Endothelial cell of umbilical vein (primary cell): Measurements from ENCODE around the gene CCDC57. TPM values are rescaled to one million over a fixed set of nuclear protein-coding genes. Genes with fewer than 3 reads are reported as not detected.

Experiments used
- BruUV-seq: library from RNA; stranded (reverse); fragments of 400-500 nt; replicated peaks from 2 replicates; lab custom pipeline; 2021; lab: Mats Ljungman, UMichigan
- CTCF ChIA-PET: fragments of 300-600, 350-600 bp; sonication (Branson Sonifier 250); formaldehyde crosslinking; loops from one replicate; lab custom pipeline; 2021; ENCODE audit warnings: antibody characterized with exemption, inconsistent platforms; lab: Charles Lee
- POLR2A ChIA-PET: fragments of 300-600, 350-600 bp; sonication (Branson Sonifier 250); formaldehyde crosslinking; loops from one replicate; lab custom pipeline; 2021; ENCODE audit warnings: antibody characterized with exemption, inconsistent platforms; lab: Charles Lee
- DNase-seq: peaks from one replicate; pipeline ENCODE4 v3.0.0-alpha.2; 2011; ENCODE audit warnings: low read depth, low spot score
- FAIRE-seq: peaks from 2 replicates; lab custom pipeline; 2011; peaks lifted over from hg19 to GRCh38; lab: Jason Lieb, UNC
- H2AFZ ChIP-seq: 2 replicates; pipeline ENCODE4 v1.6.0; 2012; ENCODE audit warnings: low read depth, low read length, control low read depth, inconsistent platforms
- H3K27ac ChIP-seq: 2 replicates; pipeline ENCODE4 v1.5.1; 2011; ENCODE audit warnings: low read depth, mild to moderate bottlenecking, control low read depth, low read length, moderate library complexity; ENCODE audit not compliant: insufficient read depth
- H3K27me3 ChIP-seq, 2 experiments: 2 replicates each; pipeline versions ENCODE4 v1.6.0 to v1.6.1; 2011; ENCODE audit warnings: low read length in 2 of 2, mixed read lengths in 1 of 2; ENCODE audit not compliant: control insufficient read depth in 2 of 2, insufficient read depth in 2 of 2
- H3K36me3 ChIP-seq, 2 experiments: 2 replicates in 1 of 2; 3 replicates in 1 of 2; pipeline ENCODE4 v1.5.1; 2011; ENCODE audit warnings: low read length in 2 of 2, mild to moderate bottlenecking in 1 of 2, moderate library complexity in 1 of 2; ENCODE audit not compliant: control insufficient read depth in 2 of 2, insufficient read depth in 2 of 2; ENCODE audit errors: extremely low read depth in 1 of 2
- H3K4me1 ChIP-seq: 3 replicates; pipeline ENCODE4 v1.5.1; 2011; ENCODE audit warnings: mild to moderate bottlenecking, low read length; ENCODE audit not compliant: control insufficient read depth, insufficient read depth; ENCODE audit errors: extremely low read depth
- H3K4me2 ChIP-seq: 2 replicates; pipeline ENCODE4 v1.6.1; 2011; ENCODE audit warnings: low read length, control low read depth, mixed read lengths; ENCODE audit not compliant: insufficient read depth
- H3K4me3 ChIP-seq, 3 experiments: fragments of 200-600 bp in 1 of 3; sonication (generic), shearing (Covaris generic) in 1 of 3; replicated peaks in 1 of 3; 2 replicates each; pipeline ENCODE4 v1.5.1; 2011 to 2016; ENCODE audit warnings: control low read depth in 3 of 3, low read length in 3 of 3, mild to moderate bottlenecking in 2 of 3, inconsistent platforms in 1 of 3, low read depth in 1 of 3, moderate library complexity in 1 of 3; ENCODE audit not compliant: insufficient read depth in 1 of 3
- H3K79me2 ChIP-seq: 2 replicates; pipeline ENCODE4 v1.6.0; 2012; ENCODE audit warnings: low read length, inconsistent platforms; ENCODE audit not compliant: control insufficient read depth, insufficient read depth
- H3K9ac ChIP-seq: replicated peaks from 2 replicates; pipeline ENCODE3; 2011; ENCODE audit warnings: low read length, control low read depth; ENCODE audit not compliant: insufficient read depth; ENCODE audit errors: extremely low read depth
- H3K9me1 ChIP-seq: replicated peaks from 3 replicates; pipeline ENCODE4 v1.6.0; 2011; ENCODE audit warnings: mild to moderate bottlenecking, low read length; ENCODE audit not compliant: control insufficient read depth, insufficient read depth; ENCODE audit errors: extremely low read depth
- H3K9me3 ChIP-seq: replicated peaks from 2 replicates; pipeline ENCODE4 v1.5.1; 2012; ENCODE audit warnings: low read length, inconsistent platforms; ENCODE audit not compliant: control insufficient read depth, insufficient read depth
- H4K20me1 ChIP-seq: replicated peaks from 2 replicates; pipeline ENCODE3; 2011; ENCODE audit warnings: mild to moderate bottlenecking, low read length; ENCODE audit not compliant: control insufficient read depth, insufficient read depth; ENCODE audit errors: extremely low read depth
- EZH2 ChIP-seq: IDR thresholded peaks from 2 replicates; pipeline ENCODE4 v1.6.1; 2012; ENCODE audit warnings: borderline replicate concordance, low read depth, mild to moderate bottlenecking, moderate library complexity, low read length, inconsistent platforms; ENCODE audit not compliant: severe bottlenecking
- FOS ChIP-seq: IDR thresholded peaks from 2 replicates; pipeline ENCODE4 v1.6.1; 2011; ENCODE audit warnings: mild to moderate bottlenecking, low read length, moderate library complexity, borderline replicate concordance; ENCODE audit not compliant: insufficient read depth
- GATA2 ChIP-seq: IDR thresholded peaks from 2 replicates; pipeline ENCODE4 v1.7.0; 2011; ENCODE audit warnings: low read depth, mild to moderate bottlenecking, moderate library complexity, mixed read lengths, low read length; ENCODE audit not compliant: insufficient read length, insufficient read depth
- JUN ChIP-seq: IDR thresholded peaks from 2 replicates; pipeline ENCODE4 v1.6.1; 2011; ENCODE audit warnings: borderline replicate concordance, low read depth; ENCODE audit not compliant: insufficient read length, insufficient read depth
- MYC ChIP-seq: IDR thresholded peaks from one replicate; pipeline ENCODE4 v1.6.1; 2011; ENCODE audit warnings: mild to moderate bottlenecking, low read depth, low read length
- POLR2AphosphoS5 ChIP-seq: IDR thresholded peaks from 2 replicates; pipeline ENCODE4 v1.6.1; 2012; ENCODE audit warnings: low read depth, mild to moderate bottlenecking, control low read depth, low read length, moderate library complexity; ENCODE audit not compliant: insufficient read depth
- dilution Hi-C: fragments of 300-500 bp; cut with MboI; formaldehyde crosslinking; loops from one replicate; pipeline ENCODE4 v1.15.0; 2019; ENCODE audit warnings: low sequenced_read_pairs; ENCODE audit not compliant: extremely low pct_ligation_motif_present
- intact Hi-C: fragments of 100-400 bp; cut with micrococcal nuclease; formaldehyde crosslinking; loops from one replicate; pipeline ENCODE4 v1.10.0; 2022
- polyA plus RNA-seq, 4 experiments: library from polyadenylated mRNA; depleted of rRNA in 3 of 4; stranded (reverse) in 3 of 4; unstranded in 1 of 4; fragments of >200 nt; gene quantifications; 2 replicates each; pipeline versions ENCODE4 v1.2.1 to v1.2.3, GENCODE V29; 2011 to 2012; ENCODE audit warnings: missing spikeins in 1 of 4
- total RNA-seq: library from RNA; stranded (reverse); gene quantifications from 2 replicates; pipeline ENCODE4 v1.2.3, GENCODE V29; 2021
- TF ChIP-seq, protein P1 (sequence below): IDR thresholded peaks from 2 replicates; pipeline ENCODE4 v1.6.1; 2011; ENCODE audit not compliant: insufficient read depth, insufficient read length

CCDC57 gene
- total and polyA plus RNA-seq, 2 donors (not counting 3 experiments of a cell fraction or from before 2014, with no cell fraction given), result 18.6 to 31.6 TPM

DNA sequence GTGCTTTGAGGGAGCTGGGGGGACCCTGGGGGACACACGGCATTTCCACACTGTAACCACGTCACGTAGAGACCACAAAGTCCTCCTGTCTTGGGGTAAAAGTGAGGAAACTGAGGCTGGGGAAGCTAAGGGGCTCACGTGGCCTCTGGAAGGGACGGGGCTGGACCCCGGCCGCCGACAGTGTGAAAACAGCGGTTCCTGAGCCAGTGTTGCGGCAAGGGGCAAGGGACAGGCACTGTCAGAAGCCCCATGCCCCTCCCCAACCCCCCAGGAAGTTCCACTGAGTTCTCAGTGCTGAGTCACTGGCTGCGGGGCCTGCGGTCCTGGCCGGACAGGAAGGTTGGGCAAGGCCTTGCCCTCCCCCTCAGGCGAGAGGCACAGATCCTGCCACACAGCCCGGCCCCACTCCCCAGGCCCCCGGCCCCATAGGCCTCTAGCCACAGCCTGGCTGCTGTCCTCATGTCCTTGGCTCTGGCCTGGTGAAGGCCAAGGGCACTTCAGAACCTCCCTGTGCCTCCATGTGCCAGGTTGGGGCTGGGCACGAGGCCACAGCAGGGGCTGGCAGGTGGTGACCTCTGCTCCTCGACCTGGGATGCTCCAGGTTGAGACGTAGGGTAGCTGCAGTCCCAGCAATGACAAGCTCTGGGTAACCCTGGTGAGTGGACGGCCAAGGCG is 5.0 kb upstream of the CCDC57 start:
- Histone ChIP-seq H3K4me2 (peak overlapping the region; percentile 52), H3K4me3 (no peak overlapping the region), H3K36me3 (no peaks in the 10 kb centered on the region), H3K9me3 (no peaks in the 10 kb centered on the region), H3K27ac (peak overlapping the region; percentile 98), H3K4me1 (peaks cover 28% of the 10 kb centered on the region), H2AFZ (peak overlapping the region; percentile 11), H3K27me3 (no peaks in the 10 kb centered on the region), H3K9me1 (no peaks in the 10 kb centered on the region), H3K9ac (peak overlapping the region; percentile 81), H3K79me2 (no peaks in the 10 kb centered on the region), H4K20me1 (no peaks in the 10 kb centered on the region)
- intact Hi-C loops (loop anchor here (1.0 to 10.0 kb wide), 2 partner anchors 12 to 193 kb away; partner anchors contain the start of genes CENPX, LRRC45 and SLC16A3), dilution Hi-C loops (no loop called here)
- ChIA-PET CTCF (interaction anchor here (5.3 kb wide), 1 partner anchor 12 kb away, joined by 22 read pairs; no protein-coding TSS in a partner anchor), POLR2A (no interaction called here)
- FAIRE-seq (no peak), DNase-seq (peak; percentile 79)
- no TSS peak for BruUV-seq
- TF ChIP-seq EZH2, result no peak
- TF ChIP-seq FOS, result peak; percentile 77
- TF ChIP-seq, protein P1, sequence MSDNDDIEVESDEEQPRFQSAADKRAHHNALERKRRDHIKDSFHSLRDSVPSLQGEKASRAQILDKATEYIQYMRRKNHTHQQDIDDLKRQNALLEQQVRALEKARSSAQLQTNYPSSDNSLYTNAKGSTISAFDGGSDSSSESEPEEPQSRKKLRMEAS, result peak; percentile 25
- no peak for TF ChIP-seq GATA2
- TF ChIP-seq JUN, result peak; percentile 26
- TF ChIP-seq MYC, result peak; percentile 52
- peak; percentile 95 for TF ChIP-seq POLR2AphosphoS5
